ENCODE results near the gene CBX7.
A peak's percentile ranks its signal among the peaks of the same experiment; 100 is the strongest.
"Not testable (repeated sequence)": the region's sequence is repeated elsewhere in the genome, so short reads cannot be mapped to it uniquely, and the experiment has no call there.

Gene CBX7

GRCh38 chr22:39169797-39170466 is 17.5 kb upstream of the CBX7 start:
- no peak overlapping the region for H3K4me3 ChIP-seq (ENCODE audit: low read depth, low read length)
- TF ChIP-seq CTCF (IDR thresholded peaks at IDR 0.05; ENCODE audit: borderline replicate concordance, insufficient read depth, low read depth, low read length), result no peak

- no peak for TF ChIP-seq CTCF (IDR thresholded peaks at IDR 0.05; ENCODE audit: borderline replicate concordance, insufficient read depth, low read depth, low read length)
- no peak overlapping the region for H3K4me3 ChIP-seq (ENCODE audit: low read depth, low read length)
These were observed 14.1 kb upstream of the CBX7 start for GRCh38 chr22:39166547-39166946.

GRCh38 chr22:39156093-39156492 is 3.6 kb upstream of the CBX7 start:
- not testable (repeated sequence) for H3K4me3 ChIP-seq (ENCODE audit: low read depth, low read length)

GRCh38 chr22:39155421-39155820 is 2.9 kb upstream of the CBX7 start:
- no peak for TF ChIP-seq CTCF (IDR thresholded peaks at IDR 0.05; ENCODE audit: borderline replicate concordance, insufficient read depth, low read depth, low read length)
- H3K4me3 ChIP-seq (ENCODE audit: low read depth, low read length), result no peak overlapping the region

- peak overlapping the region; percentile 65 for H3K4me3 ChIP-seq (ENCODE audit: low read depth, low read length)
- no peak for TF ChIP-seq CTCF (IDR thresholded peaks at IDR 0.05; ENCODE audit: borderline replicate concordance, insufficient read depth, low read depth, low read length)
These were observed 789 bp upstream of the CBX7 start for GRCh38 chr22:39153220-39153717.

GRCh38 chr22:39152024-39152510 is 413 bp downstream of the CBX7 start:
- no peak for TF ChIP-seq CTCF (IDR thresholded peaks at IDR 0.05; ENCODE audit: borderline replicate concordance, insufficient read depth, low read depth, low read length)
- H3K4me3 ChIP-seq (ENCODE audit: low read depth, low read length), result peak overlapping the region; percentile 88

- H3K4me3 ChIP-seq (ENCODE audit: low read depth, low read length), result peak overlapping the region; percentile 88
- no peak for TF ChIP-seq CTCF (IDR thresholded peaks at IDR 0.05; ENCODE audit: borderline replicate concordance, insufficient read depth, low read depth, low read length)
These were observed 1.0 kb downstream of the CBX7 start for GRCh38 chr22:39151329-39151975.

Measured in GM12875 (cell line).